Omental fat pad (tissue), 4 donors: Measurements from ENCODE around the gene FNBP1. TPM values are rescaled to one million over a fixed set of nuclear protein-coding genes. Genes with fewer than 3 reads are reported as not detected.

ENCODE experiments used
- ATAC-seq: fragments of 150-250 bp; one replicate; pipeline ENCODE4 v1.9.1; 2016; ENCODE audit warnings: mild to moderate bottlenecking, moderate library complexity; ENCODE audit not compliant: low FRiP score
- DNase-seq: peaks from one replicate; pipeline ENCODE4 v3.0.0-alpha.2; 2019; ENCODE audit warnings: low spot score
- CTCF ChIP-seq, 3 donors: fragments of 450-650 bp; IDR thresholded peaks; one replicate each; pipeline ENCODE4 v1.5.1; 2016 to 2017; ENCODE audit warnings: antibody characterized with exemption in 3 of 3, mild to moderate bottlenecking in 3 of 3, moderate library complexity in 2 of 3
- total RNA-seq, 4 donors: library from RNA; depleted of rRNA; stranded (reverse); fragments of >200 nt; gene quantifications; one replicate each; pipeline ENCODE4 v1.1.0, GENCODE V29; 2016

FNBP1 gene
- total RNA-seq, 4 donors from 2014 or later = 38.7 to 53.4 (median 45.9) TPM

GRCh38 chr9:129850821-129851550, 192.0 kb downstream of the FNBP1 start:
- TF ChIP-seq CTCF (IDR thresholded peaks at IDR 0.05) = no peak
- no peak for ATAC-seq
- DNase-seq = no peak

- ATAC-seq (no peak), DNase-seq (no peak)
- TF ChIP-seq CTCF (IDR thresholded peaks at IDR 0.05) = no peak
Observed at GRCh38 chr9:129849901-129850300, 193.1 kb downstream of the FNBP1 start.

- ATAC-seq = no peak
- no peak for DNase-seq
- no peak for TF ChIP-seq CTCF (IDR thresholded peaks at IDR 0.05)
Observed at GRCh38 chr9:129848712-129849441, 194.1 kb downstream of the FNBP1 start.

- ATAC-seq (no peak), DNase-seq (no peak)
- TF ChIP-seq CTCF (IDR thresholded peaks at IDR 0.05) = no peak
Observed at GRCh38 chr9:129845373-129845772, 197.6 kb downstream of the FNBP1 start.

GRCh38 chr9:129841071-129841470, 201.9 kb downstream of the FNBP1 start:
- ATAC-seq (no peak), DNase-seq (no peak)
- TF ChIP-seq CTCF (IDR thresholded peaks at IDR 0.05) = no peak

GRCh38 chr9:129840034-129840433, 203.0 kb downstream of the FNBP1 start:
- no peak for DNase-seq
- ATAC-seq = no peak
- no peak for TF ChIP-seq CTCF (IDR thresholded peaks at IDR 0.05)
